NOMO-1 treated with DMSO at 0.1 percent for 48 hours (cell line): ENCODE results near the gene ANXA2R.
"Not testable (repeated sequence)": the region's sequence is repeated elsewhere in the genome, so short reads cannot be mapped to it uniquely, and the experiment has no call there.

ENCODE experiments used
- DNase-seq: peaks from one replicate; lab custom pipeline; 2025; ENCODE audit not compliant: unreplicated experiment; lab: John Stamatoyannopoulos, UW

Gene ANXA2R, protein sequence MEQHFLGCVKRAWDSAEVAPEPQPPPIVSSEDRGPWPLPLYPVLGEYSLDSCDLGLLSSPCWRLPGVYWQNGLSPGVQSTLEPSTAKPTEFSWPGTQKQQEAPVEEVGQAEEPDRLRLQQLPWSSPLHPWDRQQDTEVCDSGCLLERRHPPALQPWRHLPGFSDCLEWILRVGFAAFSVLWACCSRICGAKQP

DNA sequence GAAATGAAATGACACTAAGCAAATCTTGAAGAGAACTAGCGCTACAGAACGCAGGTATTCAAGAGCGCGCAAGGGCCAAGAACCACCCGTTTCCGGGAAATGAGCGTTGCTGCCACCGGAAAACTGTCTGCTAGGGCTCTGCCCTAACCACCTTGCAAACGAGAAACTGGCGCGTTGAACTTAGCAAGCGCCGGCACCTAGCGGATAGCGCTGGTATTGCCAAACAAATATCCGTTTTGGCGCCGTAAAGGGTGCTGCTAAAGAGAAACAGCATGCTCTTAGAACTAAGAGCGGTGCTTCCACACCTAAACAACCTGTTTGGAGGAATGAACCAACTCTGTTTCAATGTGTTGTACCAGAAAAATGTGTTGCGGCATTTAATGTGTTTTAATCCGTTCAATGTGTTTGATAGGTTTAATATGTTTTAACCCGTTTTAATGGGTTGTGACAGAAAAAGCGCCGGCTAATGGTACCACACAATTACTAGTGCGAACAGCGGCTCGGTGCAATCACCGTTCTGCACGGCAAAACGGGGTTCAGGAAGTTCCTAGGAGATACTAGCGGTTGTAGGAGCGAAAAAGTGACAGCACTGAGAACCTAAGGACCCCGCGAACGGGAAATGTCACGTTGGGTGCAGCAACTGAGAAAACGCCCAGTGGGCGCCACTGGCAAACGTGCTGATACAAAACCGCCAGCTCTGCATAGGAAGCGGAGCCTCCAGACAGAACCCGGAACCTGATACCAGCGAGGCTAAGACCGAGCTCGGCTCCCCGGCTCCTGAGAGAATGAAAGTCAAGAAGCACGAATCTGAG lies at the start of gene ANXA2R:
Gene ANXA2R (minus strand): TSS at position 33 of the 812 bp plus-strand sequence. CDS start 273 bp downstream, outside the sequence.
- peak; percentile 100 for DNase-seq

DNA sequence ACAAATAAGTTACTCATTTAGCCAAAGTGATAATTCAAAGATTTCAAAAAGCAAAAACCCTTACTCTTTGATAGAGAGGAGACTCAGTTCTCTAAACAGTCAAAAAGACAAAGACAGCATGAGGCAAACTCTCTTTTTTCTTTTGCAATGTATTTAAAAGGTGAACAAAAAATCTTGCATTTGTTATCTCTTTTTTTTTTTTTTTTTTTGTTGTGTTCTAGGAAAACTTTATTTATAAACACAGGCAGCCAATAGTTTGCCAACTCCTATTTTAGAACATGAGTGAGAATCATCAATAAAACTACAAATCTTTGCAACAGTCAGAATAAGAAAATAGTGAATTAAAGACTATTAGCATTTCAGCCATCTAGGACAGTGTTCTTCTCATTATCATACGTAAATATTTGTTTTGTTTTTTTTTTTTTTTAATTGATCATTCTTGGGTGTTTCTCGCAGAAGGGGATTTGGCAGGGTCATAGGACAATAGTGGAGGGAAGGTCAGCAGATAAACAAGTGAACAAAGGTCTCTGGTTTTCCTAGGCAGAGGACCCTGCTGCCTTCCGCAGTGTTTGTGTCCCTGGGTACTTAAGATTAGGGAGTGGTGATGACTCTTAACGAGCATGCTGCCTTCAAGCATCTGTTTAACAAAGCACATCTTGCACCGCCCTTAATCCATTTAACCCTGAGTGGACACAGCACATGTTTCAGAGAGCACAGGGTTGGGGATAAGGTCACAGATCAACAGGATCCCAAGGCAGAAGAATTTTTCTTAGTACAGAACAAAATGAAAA lies 46.2 kb upstream of the ANXA2R start:
- DNase-seq: not testable (repeated sequence)

DNA sequence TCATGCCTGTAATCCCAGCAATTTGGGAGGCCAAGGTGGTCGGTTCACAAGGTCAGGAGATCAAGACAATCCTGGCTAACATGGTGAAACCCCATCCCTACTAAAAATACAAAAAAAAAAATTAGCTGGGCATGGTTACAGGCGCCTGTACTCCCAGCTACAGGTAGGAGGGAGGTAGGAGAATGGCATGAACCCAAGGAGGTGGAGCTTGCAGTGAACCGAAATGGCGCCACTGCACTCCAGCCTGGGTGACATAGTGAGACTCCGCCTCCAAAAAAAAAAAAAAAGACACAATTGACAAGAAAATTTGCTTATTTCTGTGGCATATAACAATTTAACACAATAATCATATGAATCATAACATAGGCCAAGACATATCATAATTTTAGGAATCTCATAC lies 45.3 kb upstream of the ANXA2R start:
- no peak for DNase-seq

DNA sequence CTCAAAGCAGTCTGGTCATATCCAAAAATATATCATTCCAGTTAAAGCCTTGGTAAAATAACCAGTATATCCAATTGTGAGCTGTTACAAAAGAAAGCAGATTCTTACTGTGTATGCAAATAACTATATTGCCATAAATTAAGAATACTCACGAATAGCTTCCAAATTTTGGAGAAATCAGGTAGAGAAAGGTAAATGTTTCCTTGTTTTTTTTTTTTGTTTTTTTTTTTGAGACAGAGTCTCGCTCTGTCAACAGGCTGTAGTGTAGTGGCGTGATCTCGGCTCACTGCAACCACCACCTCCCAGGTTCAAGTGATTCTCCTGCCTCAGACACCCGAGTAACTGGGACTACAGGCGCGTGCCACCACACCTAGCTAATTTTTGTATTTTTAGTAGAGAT lies 44.3 kb upstream of the ANXA2R start:
- not testable (repeated sequence) for DNase-seq

DNA sequence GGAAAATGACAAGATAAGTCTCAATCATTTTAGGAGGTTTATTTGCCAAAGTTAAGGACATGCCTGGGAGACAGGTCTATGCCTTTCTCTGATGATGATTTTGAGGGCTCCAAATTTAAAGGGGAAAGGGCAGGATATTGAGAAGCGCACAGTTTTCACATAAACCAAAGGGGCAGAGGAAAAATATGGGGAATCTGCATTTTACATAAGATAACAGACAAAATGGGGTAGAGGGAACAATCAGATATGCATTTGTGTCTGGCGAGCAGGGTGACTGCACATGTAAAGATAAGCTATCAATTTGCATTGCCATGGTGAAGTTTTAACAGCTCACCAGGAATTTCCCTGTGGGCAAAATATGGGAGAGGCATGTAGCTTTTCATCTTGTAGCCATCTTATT lies 41.2 kb upstream of the ANXA2R start:
- not testable (repeated sequence) for DNase-seq

DNA sequence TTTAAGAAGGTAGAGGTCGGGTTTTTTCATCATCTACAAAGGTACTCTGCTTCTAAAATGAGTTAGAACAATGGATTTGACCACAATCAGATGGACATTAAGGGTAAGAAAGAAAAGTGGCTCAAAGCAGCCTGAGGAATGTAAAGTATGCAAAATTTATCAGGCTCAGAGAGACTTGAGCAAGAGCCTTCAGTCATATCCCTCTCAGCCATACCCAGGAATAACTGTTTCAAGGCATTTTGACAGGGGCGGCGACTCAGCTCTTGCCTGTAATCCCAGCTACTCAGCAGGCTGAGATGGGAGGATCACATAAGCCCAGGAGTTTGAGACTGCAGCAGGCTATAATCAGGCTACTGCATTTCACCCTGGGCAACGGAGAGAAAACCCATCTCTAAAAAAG lies 38.8 kb upstream of the ANXA2R start:
- DNase-seq: no peak

DNA sequence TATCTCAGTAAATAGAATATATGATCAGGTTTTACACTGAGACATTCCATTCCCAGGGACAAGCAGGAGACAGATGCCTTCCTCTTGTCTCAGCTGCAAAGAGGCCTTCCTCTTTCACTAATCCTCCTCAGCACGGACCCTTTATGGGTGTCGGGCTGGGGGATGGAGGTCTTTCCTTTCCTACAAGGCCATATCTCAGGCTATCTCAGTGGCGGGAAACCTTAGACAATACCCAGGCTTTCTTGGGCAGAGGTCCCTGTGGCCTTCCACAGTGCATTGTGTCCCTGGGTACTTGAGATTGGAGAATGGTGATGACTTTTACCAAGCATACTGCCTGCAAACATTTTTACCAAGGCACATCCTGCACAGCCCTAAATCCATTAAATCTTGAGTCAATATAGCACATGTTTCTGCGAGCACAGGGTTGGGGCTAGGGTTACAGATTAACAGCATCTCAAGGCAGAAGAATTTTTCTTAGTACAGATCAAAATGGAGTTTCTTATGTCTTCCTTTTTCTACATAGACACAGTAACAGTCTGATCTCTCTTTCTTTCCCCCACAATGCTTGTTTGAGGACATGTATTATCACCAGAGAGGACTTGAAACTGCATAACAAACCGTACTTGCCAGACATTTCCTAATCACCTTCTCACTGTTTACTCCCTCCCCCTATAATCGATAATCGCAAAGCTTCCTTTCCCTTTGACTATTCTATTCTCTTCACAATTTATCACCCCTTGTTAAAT lies 37.5 kb upstream of the ANXA2R start:
- DNase-seq: not testable (repeated sequence)

DNA sequence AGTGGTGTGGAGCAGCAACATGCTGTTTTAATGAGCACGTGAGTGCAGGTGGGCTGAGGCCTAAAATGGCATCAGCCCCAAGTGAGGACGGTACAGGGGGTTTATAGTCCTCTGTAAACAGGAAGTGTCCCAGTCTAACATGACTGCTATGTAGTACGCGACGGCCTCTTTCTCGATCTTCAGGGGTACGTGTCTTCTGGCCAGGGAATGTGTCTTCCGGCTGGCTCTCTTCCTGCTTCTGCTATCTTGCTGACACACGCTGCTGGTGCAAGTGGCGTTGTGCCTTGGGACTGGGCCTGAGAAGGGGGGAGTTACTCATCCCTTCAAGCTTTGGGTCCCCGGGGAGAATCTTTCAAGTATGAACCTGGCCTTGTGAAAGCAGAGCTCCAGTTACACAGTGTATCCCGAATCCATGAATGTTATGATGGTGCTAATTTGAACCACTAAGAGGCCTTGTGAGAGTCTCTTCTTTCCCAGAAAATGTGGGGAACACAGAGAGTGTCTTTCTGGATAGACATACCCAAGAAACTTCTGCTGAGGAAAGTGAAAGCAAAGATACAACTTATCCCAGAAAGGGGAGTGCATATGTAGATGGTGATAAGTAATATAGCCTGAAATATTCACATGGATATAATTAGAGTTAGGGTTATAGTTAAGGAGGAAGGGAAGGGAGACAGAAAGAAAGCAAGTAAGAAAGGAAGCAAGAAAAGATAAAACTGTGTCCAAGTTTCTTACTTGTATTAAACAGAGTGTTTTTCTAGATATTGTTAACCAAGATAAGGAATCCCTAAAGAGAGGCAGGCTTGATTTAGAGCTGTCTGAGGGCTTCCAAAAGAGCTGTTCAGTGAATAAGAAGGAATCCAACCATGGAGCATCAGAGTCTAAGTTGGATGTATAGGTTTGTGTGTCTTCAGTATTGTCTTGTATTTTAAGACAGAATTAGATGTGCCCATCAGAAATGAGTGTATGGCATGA lies 35.5 kb upstream of the ANXA2R start:
- no peak for DNase-seq

DNA sequence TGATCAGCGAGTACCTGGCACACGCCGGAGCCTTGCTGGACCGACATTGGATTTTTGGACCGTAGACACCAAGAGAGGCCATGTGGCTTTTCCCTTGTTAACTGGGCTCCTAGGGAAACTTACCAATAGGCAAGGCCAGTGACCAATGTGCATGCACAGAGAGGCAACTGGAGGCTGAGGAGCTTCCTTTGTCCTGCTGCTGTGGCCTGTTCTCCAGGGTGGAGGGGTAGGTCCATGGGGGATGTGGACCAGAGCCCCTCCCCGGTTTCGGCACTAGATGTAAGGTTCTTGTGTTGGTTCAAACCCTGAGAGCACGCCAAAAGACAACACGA lies 34.8 kb upstream of the ANXA2R start:
- DNase-seq: no peak

DNA sequence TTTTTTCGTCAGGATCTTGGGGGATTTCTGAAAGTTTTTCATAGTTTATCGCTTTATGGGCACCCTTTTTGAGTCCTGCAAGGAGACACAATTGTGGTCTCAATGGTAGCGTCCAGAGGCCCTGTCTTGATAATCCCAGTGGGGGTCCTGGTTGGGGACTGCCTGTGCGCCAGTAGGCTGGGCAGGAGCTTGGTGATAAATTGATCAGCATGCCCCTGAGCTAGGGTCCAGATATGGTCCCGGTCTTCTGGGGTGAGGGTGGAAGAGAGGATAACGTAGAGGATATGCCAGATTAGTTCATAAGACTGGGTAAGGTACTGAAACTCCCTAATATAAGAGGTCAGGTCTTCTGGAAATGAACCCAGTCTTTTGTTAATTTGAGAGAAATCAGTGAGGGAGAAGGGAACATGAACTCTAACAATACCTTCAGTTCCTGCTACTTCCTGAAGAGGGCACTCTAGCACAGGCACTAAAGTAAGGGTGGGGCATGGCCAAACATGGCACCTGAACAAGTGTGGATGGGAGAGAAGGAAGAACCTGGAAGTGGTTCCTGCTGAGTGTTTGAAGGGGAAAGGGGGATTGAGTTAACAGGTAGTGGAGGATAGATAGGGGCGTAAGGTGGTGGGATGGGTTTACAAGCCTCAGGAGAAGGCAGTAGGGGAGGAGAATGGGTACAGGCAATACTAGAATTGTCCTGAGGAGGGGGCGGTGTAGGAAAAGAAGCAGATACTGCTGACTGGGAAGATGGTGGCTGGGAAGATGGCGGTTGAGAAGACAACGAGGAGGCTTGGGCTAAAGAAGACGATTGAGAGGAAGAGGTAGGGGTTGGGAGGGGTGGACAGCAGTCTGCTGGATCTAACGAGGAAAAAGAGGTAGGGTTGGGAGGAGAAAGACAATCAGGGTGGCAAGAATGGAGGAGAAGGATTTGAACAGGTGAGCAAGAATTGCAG lies 33.8 kb upstream of the ANXA2R start:
- peak; percentile 61 for DNase-seq

DNA sequence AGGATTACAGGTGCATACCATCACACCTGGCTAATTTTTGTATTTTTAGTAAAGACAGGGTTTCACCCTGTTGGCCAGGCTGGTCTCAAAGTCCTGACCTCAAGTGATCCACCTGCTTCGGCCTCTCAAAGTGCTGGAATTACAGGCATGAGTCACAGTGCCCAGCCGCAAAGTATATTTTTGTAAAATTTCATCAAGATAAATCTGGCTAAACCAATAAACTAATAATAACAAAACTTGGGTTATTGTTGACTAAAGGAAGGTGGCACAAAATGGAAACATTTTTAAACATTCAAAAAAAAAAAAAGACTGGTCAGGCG lies 29.2 kb upstream of the ANXA2R start:
- not testable (repeated sequence) for DNase-seq

DNA sequence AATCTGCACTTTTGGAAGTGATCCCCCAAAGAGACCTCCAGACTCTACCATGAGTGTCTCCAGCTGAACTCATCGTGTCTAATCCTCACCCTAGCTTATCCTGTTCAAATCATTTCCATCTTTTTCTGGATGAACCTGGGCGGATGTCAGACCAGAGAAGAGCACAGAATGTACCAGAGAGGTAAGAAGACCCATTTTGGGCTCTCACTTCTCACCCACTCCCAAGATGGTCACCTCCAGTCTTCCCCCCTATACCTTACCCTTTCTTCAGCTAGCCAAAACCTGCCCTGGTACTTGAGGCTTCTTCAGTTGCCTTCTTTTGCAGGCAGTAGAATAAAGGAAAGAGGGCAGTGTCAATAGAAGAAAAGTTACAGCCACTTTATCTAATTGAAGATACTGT lies 27.9 kb upstream of the ANXA2R start:
- DNase-seq: no peak

DNA sequence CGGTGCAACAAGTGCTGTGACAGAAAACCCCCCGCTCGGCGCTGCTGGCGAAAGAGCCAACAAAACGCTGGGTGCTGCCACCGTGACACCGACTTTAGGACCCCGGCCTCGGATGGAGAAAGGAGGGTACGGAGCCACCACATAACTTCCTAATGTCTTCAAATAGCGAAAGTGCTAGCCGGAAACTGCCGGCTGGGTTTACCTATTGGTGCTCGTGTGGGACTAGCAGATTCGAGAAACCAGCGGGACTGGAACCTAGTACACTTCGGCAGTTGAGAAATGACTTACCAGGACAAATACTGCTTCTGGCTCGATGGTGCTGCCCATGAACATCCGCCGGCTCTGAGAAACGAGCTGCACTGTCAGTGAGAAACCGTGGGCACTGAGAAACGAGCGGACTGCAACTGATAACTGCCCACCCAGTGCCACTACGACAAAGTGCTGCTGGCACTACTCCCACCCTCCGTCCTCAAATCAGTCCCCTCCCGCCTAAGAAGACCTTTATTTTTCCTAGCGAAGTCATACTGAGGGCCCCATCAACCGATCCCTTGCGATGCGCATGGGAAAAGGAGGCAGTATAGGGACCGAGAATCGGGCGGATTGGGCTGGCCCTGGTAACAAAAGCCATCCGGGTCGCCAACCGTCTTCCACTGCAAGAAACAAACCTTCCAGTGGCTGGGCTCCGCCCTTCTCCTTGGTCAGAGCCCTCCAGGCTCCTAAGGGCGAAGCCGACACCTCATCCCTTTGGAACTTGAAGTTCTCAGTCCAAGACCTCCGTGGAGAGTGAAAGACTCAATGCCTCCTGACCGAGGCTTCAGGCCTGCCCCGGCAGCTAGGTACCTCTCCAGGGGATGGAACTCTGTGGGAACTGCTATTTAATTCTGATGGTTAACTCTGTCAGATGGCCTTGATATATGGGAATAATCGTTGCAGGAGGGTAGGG lies 27.0 kb upstream of the ANXA2R start:
- peak; percentile 96 for DNase-seq

DNA sequence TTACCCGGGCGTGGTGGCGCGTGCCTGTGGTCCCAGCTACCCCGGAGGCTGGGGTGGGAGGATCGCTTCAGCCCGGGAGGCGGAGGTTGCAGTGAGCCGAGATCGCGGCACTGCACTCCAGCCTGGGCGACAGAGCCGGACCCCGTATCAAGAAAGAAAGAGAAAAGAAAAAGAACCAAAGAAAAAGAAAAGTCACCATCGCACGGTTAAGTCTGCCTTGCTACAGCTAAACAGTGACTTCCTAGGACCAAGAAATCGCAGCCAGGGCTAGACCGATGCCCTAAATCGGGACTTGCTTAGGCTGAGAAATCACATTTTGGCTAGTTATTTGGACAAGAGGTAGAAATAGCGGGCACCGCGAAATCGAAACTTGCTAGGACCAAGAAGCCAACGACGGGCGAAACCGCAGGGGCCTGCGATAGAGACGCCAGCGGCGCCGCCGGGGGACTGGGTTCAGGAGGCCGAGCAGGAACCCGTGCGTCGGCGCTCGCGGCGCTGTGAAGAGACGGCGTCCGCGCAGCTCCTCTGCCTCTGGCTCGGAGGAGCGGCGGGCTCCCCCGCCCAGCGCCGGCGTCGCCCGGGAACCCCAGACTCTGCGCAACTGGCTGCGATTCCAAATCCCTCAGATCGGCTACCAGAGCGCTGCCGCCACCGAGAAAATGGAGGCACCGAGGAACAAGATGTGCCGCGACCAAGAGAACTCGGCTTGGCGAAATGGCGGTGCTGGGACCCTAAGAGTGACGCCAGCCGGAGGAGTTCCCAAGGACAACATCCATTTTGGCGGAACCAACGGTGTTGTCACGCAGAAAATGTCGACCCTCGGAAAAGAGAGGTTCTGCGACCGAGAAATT lies 26.1 kb upstream of the ANXA2R start:
- DNase-seq: peak; percentile 87

DNA sequence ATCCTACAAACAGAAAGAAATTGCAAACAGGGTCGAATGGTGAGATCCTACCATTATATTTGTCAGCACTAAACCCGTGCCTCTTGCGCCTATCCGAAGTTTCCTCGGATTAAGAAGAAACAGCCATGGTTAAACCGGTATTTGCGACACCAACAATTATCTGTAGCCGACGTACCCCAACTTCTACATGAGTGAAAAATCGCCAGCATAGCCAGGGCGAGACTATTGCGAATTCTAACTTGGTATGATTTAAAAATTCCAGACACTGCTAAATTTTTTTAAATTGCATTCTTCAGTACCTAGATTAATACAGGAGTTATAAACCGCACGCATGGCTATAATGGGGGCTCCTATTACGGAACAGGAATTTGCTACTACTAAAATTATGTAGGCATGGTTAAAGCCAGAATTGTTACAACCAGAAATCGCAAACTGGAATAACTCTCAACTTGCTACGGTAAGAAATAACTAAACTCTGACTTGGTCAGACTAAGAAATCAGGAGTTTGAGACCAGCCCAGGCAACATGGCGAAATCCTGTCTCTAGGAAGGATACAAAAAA lies 25.3 kb upstream of the ANXA2R start:
- DNase-seq: no peak

DNA sequence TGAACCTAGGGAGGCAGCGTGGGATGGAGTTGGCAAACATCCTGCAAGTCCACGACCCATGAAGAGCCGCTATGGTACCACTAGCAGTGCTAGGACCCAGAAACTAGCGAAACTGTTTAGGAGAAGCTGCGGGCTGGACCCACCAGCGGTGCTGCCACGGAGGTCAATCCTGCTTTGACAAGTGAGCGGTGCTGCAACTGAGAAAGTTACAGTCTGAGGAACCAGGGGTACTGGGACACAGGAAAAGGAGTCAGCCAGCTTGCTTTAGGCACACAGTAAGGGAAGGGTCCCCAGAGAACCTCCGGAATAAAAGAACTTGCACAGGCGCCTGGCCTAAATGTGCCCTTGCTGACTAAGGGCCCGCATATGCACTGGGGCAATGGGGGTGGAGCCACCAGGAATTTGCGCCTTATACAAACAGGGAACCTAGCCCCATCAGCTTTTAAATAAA lies 23.6 kb upstream of the ANXA2R start:
- no peak for DNase-seq
